Effector CD4-positive, alpha-beta T cell (primary cell): ENCODE measurements around the gene HMGCLL1.

Experiments used
- DNase-seq: peaks from one replicate; pipeline ENCODE4 v3.0.0-alpha.2; 2020

Gene HMGCLL1

GRCh38 chr6:55530931-55531330 is 48.1 kb downstream of the HMGCLL1 start:
- DNase-seq: no peak

GRCh38 chr6:55528624-55529023 is 50.4 kb downstream of the HMGCLL1 start:
- DNase-seq: no peak

DNA sequence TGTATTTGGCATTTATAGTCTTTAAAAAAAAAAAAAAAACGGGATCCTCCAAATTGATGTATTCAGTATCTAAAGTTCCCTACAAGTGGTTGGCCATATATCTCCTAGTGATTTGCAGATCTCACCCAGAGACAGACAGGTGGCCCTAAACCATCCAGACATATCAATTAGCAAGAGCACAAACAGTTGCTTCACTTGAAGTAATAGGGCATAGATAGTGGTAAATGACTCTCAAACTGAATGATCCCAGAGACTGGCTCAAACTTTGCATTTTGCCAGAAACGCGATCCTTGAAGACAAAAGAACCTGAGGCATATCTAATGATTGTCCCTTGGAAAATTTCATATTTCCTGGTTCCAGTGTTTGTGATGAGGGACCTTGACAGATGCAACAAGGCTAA is 54.6 kb downstream of the HMGCLL1 start:
- no peak for DNase-seq

GRCh38 chr6:55518529-55519060 is 60.4 kb downstream of the HMGCLL1 start:
- no peak for DNase-seq

DNA sequence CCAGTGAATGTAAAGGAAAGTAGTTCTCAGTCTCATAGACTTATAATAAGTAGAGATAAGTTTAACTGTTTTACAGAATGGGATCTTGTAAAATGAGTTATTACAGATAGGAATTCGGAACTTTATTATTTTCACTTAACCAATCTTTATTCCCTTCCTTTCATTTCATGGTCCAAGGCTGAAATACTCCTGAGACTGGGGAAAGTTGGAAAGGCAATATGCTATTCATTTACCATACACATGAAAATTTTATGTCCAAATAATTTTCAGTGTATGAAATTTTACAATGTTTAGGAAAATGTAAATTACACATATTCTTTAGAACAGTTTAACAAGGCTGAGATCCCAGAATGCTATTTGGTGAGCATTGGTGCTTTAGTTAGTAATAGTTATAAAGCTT is 62.3 kb downstream of the HMGCLL1 start:
- DNase-seq: no peak

DNA sequence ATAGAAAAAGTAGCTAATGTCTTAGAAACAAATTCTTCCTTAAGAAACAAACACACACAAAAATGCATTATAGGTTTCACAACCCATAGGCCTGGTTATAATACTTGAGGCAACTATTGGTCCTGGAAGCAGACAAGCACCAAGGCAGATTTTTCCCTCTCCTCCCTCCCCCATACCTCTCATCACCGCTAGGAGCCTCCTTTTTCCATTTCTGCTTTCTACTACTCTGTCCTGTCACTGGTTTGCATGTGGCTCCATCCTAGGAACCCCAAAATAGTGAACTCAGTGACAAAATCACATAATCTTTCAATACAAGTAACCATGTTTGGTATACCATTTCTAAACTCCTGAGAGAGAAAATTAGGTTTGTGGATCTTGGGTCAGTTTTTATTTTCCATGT is 66.1 kb downstream of the HMGCLL1 start:
- DNase-seq: no peak

DNA sequence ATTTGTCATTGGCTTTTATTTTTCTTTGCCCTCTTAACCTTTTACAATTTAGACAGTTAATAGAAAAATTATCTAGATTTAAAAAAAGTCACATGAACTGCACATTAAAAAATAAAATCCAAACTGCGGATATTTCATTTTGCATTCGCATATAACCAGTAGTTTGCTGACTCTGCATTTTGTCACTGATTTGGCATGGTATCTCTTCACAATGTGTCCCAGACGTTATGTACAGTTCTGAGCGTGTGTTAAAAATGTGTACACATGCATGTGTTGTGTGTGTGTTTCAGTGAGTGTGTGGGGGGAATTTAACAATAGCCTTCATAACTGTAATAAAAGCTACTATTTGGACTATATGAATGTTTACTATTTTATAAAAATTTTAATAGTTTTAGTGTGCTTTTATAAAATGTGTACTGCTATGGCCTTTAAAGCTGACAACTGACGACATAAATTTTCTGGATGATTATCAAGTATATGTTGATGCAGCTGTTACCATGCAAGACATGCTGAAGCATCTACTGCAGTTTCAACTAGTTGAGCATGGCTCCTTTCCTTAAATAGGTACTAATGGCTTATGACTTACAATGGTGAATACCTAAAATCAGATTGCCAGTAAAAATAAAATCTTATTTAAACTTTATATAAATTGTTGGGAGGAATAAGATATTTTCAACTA is 67.7 kb downstream of the HMGCLL1 start:
- no peak for DNase-seq

GRCh38 chr6:55499591-55499990 is 79.4 kb downstream of the HMGCLL1 start:
- DNase-seq: no peak

- DNase-seq: no peak
Measured at GRCh38 chr6:55497694-55498093, 81.3 kb downstream of the HMGCLL1 start.

- DNase-seq: no peak
Measured at GRCh38 chr6:55496201-55496600, 82.8 kb downstream of the HMGCLL1 start.

- DNase-seq: no peak
Measured at GRCh38 chr6:55495277-55495676, 83.7 kb downstream of the HMGCLL1 start.

DNA sequence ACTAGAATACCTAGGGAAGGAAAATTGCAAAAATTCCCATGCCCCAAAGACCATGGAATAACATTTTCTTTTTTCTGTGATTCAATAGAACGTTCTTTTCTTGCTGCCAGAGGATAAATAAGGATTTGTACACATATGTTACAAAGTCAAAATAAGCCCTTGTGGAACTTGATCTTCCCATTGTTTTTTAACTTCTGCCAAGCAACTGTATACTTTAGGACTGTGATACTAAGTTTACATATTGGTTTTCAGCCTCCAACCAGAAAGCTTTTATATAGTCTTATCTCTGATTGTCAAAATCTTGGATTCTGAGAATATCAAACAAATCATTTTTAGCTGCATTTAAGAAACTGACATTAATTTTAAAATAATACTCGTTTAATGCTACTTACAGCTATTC is 84.6 kb downstream of the HMGCLL1 start:
- no peak for DNase-seq

GRCh38 chr6:55492259-55492658 is 86.7 kb downstream of the HMGCLL1 start:
- no peak for DNase-seq

DNA sequence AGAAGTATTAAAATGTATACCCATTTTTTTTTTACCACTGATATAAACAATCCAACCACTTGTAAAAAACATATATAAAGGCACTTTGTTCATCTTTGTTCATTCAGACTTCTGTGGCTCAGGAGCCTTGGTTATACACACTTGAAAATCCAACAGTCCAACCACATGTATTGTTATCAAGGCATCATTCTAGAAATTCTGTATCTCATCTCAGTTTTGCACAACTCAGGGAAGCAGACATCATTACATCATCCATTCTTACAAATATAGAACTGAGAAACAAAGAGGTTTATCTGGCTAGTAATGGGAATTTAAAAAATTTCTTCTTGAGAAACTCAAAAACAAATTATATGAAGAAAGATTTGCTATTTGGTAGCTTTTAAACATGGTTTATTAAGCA is 88.1 kb downstream of the HMGCLL1 start:
- DNase-seq: no peak

DNA sequence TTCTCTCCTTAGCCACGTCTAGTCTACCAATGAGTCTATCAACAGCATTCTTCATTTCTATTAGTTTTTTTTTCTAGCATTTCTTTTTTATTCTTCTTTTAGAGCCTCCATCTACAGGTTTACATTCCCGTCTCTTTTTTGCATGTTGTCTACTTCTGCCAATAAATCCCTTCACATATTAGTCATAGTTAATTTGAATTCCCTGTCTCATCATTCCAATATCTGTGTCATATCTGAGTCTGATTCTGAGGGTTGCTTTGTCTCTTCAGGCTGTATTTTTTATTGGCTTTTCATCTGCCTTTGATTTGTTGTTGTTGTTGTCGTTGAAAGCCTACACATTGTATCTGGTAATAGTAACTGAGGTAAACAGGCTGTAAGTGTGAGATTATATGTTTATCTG is 104.6 kb downstream of the HMGCLL1 start:
- no peak for DNase-seq

- no peak for DNase-seq
Measured at GRCh38 chr6:55473722-55474121, 105.3 kb downstream of the HMGCLL1 start.

- no peak for DNase-seq
Measured at GRCh38 chr6:55469951-55470366, 109.0 kb downstream of the HMGCLL1 start.

- DNase-seq: no peak
Measured at GRCh38 chr6:55456016-55456415, 123.0 kb downstream of the HMGCLL1 start.

DNA sequence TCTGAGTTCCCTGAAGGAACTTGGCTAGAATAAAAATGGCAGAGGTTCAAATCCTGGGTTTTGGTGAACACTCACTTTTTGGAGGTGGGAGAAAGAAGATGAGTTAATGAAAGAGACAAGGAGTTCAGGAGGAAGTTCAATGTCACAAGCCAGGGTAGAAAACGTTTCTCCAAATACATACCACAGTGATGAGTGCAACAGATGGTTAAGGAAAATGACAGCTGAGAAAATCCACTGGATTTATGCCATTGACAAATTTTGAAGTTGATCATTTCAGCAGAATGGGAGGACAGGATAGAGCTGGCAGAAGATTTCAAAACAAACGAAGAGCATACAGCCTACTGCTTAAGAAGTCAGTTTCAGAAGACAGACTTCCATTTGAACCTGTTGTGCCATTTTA is 129.0 kb downstream of the HMGCLL1 start:
- DNase-seq: no peak

GRCh38 chr6:55449225-55449624 is 129.8 kb downstream of the HMGCLL1 start:
- DNase-seq: no peak

DNA sequence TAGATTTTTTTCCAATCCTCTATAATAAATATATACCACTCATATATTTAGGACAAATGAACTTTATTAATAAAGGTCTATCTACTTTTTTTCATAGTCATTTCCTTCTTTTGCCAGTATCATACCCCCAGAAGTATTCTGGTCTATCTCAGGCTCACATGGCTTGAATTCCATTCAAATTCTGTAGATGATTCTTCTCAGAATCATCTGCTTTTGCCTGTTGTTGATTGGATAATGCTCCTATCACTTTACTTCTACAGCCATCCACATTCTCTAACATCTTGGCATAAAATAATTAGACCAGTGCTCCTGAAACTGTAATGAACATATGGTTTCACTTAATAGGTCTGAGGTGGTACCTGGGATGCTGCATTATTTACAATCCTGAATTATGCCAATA is 130.5 kb downstream of the HMGCLL1 start:
- no peak for DNase-seq

DNA sequence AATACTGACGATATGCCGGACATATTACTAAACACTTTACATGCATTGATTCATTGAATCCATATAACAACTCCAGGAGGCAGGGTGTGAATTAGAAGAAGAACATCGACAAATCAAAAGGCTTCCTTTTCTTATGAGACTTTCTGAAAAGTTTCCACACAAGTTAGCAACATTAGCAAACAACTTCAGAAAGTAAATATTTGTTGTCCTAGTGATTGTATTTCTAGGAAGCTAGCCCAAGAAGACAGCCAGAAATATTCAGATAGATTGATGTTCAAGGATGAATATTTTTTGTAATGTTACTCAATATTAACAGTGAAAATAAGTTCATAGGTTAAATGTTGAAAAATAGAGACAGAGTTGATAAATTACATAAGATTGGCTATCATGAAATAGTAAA is 131.1 kb downstream of the HMGCLL1 start:
- DNase-seq: no peak

- no peak for DNase-seq
Measured at GRCh38 chr6:55445648-55446204, 133.3 kb downstream of the HMGCLL1 start.

DNA sequence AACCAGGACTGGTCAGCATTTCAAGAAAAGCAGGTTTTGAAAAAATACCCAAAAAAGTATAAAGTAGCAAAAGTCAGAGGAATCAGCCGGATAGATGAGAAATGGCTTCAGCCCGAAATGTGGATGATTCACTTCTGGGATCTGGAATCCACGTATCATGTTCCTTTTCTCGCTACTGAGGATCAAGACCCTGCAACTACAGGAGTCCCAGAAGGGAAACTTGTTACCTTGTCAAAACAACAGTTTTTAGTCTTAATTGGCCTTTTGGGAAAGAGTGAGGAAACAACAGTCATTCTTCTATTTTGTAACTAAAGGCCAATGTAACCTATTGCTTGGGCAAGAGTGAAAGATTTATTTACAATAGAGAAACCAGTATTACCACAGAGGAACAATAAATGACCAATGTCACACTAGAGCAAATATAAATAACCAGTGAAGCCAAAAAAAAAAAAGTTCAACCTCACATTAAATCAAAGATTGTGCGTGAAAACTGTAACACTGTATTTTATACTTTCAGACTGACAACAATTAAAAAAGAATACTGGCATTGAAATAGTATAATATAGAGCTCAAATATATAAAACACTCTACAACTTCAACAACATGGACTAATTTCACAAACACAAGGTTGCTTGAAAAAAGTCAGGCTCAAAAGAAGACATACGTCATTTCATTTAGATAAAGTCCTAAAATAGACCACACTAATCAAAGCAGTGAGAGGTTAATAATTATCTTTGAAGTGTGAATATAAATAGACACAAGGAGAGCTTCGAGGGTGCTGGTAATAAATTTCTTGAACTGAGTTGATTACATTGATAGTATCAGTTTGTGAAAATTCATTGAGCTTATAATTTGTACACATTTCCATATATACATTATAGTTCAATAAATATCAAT is 135.5 kb downstream of the HMGCLL1 start:
- DNase-seq: no peak
